ENCODE data around the gene HSPB2. TPM values are rescaled to one million over a fixed set of nuclear protein-coding genes. Genes with fewer than 3 reads are reported as not detected.

HSPB2 gene
- total and polyA plus RNA-seq, 2 donors (not counting 1 experiment from before 2014, with no cell fraction given) = not detected

DNA sequence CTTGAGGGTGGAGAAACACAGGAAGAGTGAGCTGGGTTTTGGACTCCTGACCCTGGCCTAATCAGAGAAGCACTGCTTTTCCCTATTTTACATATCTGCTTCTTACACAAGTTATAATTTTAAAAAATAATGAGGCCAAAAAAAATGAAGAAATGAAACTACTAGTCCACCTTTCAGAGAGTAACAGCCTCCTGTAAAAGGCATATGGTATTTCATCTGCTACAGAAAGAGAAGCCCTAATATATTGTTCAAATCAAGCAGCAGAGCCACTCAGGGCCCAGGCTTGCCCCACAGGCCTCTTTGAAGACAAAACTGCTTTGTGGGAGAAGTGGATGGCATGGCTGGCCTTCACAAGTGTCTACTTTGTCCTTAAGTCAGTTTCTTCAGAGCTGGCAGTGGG is 34.6 kb downstream of the HSPB2 start:
- no peak overlapping the region for H3K4me2 ChIP-seq (replicated peaks; ENCODE audit: low read depth, low read length, poor library complexity, severe bottlenecking)
- DNase-seq (no peak), ATAC-seq (ENCODE audit: low read depth) (no peak)
- H4K20me1 ChIP-seq (ENCODE audit: control insufficient read depth, insufficient read depth, low read length, poor library complexity, severe bottlenecking) = no peaks in the 10 kb centered on the region
- no peaks in the 10 kb centered on the region for H3K27me3 ChIP-seq (replicated peaks in 1 of 4; ENCODE audit: control extremely low read depth in 1 of 4, control insufficient read depth in 3 of 4, insufficient read depth in 4 of 4, low read length in 3 of 4)
- TF ChIP-seq, protein P1, sequence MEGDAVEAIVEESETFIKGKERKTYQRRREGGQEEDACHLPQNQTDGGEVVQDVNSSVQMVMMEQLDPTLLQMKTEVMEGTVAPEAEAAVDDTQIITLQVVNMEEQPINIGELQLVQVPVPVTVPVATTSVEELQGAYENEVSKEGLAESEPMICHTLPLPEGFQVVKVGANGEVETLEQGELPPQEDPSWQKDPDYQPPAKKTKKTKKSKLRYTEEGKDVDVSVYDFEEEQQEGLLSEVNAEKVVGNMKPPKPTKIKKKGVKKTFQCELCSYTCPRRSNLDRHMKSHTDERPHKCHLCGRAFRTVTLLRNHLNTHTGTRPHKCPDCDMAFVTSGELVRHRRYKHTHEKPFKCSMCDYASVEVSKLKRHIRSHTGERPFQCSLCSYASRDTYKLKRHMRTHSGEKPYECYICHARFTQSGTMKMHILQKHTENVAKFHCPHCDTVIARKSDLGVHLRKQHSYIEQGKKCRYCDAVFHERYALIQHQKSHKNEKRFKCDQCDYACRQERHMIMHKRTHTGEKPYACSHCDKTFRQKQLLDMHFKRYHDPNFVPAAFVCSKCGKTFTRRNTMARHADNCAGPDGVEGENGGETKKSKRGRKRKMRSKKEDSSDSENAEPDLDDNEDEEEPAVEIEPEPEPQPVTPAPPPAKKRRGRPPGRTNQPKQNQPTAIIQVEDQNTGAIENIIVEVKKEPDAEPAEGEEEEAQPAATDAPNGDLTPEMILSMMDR (IDR thresholded peaks at IDR 0.05) = no peak
- no peak for TF ChIP-seq EZH2 (IDR thresholded peaks at IDR 0.05; ENCODE audit: borderline replicate concordance, insufficient read depth, low read depth, low read length, poor library complexity, severe bottlenecking)
- no peak overlapping the region for H3K9ac ChIP-seq (ENCODE audit: low read length)
- ChIA-PET CTCF (no interaction called here), POLR2A (no interaction called here)
- H3K79me2 ChIP-seq (ENCODE audit: control insufficient read depth, insufficient read depth, low read length) = no peaks in the 10 kb centered on the region
- Mint-ChIP-seq H3K4me1 (peaks cover 10% of the 10 kb centered on the region), H3K9me3 (ENCODE audit: insufficient read depth) (no peaks in the 10 kb centered on the region), H3K27me3 (no peaks in the 10 kb centered on the region), H3K4me3 (no peak overlapping the region), H3K27ac (peak overlapping the region; percentile 60)
- H3K4me3 ChIP-seq (ENCODE audit: control extremely low read depth in 1 of 5, extremely low read depth in 1 of 5, insufficient read depth in 1 of 5, low read depth in 2 of 5, low read length in 4 of 5) = no peak overlapping the region
- H3K36me3 ChIP-seq (replicated peaks in 1 of 2; ENCODE audit: control extremely low read depth in 1 of 2, control insufficient read depth in 1 of 2, extremely low read depth in 1 of 2, insufficient read depth in 2 of 2, low read length in 1 of 2) = no peaks in the 10 kb centered on the region
- H3K4me1 ChIP-seq (ENCODE audit: control insufficient read depth in 2 of 2, insufficient read depth in 2 of 2, low read length in 2 of 2) = peaks cover 10 to 12% of the 10 kb centered on the region in 2 donors
- no peaks in the 10 kb centered on the region for H3K9me3 ChIP-seq (ENCODE audit: control extremely low read depth in 1 of 3, control insufficient read depth in 2 of 3, insufficient read depth in 1 of 3, low read length in 2 of 3)
- peak overlapping the region; percentile 4 to 6 for H3K27ac ChIP-seq (ENCODE audit: low read length in 2 of 2)
- intact Hi-C loops (cut with micrococcal nuclease) = no loop called here
- H2AFZ ChIP-seq (ENCODE audit: insufficient read depth, low read depth, low read length, poor library complexity, severe bottlenecking) = peak overlapping the region; percentile 40

DNA sequence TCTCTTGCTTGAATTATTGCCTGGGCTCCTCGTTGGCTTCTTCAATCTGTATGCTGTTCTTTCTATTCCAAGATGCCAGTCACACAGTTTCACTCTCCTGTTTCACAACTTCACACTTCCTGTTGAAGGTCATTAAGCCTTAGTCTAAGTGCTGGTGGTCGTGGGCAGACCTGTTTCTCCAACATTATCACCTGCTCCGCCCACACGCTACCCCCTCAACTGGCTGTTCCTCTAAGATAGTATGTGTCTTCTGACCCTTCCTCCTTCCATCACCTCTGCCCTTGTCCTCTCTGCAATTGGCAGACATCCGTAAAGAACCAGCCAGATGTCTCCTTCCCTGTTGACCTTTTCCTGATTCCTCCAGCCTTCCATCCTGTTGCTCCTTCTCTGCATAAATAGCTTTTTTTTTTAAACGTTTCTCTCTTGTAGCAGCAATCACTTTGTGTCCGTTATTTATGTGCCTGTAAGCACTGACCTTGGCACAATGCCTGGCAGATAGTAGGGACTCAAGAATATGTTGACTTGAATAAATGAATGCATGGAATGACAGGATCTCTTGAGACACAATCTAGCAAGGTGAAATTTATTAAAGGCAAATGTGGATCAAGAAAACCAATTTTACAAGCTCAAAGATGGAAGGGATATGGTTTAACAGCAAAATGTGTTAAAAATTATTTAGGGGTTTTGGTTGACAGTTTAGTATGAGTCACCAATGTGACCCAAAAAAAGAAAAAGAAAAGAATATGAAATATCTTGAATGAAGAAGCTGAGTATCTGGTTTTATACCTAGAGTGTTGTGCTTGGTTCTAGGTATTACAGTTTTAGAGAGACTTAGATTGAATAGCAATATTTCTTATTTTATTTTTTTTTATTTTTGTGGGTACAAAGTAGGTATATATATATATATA is 37.2 kb downstream of the HSPB2 start:
- ChIA-PET CTCF (no interaction called here), POLR2A (no interaction called here)
- Mint-ChIP-seq H3K27ac (no peak overlapping the region), H3K27me3 (no peaks in the 10 kb centered on the region), H3K4me3 (no peak overlapping the region), H3K9me3 (ENCODE audit: insufficient read depth) (no peaks in the 10 kb centered on the region), H3K4me1 (peaks cover 10% of the 10 kb centered on the region)
- H3K79me2 ChIP-seq (ENCODE audit: control insufficient read depth, insufficient read depth, low read length) = no peaks in the 10 kb centered on the region
- no peaks in the 10 kb centered on the region for H3K9me3 ChIP-seq (ENCODE audit: control extremely low read depth in 1 of 3, control insufficient read depth in 2 of 3, insufficient read depth in 1 of 3, low read length in 2 of 3)
- H3K27ac ChIP-seq (ENCODE audit: low read length in 2 of 2) = no peak overlapping the region
- H3K4me2 ChIP-seq (replicated peaks; ENCODE audit: low read depth, low read length, poor library complexity, severe bottlenecking) = no peak overlapping the region
- no peak overlapping the region for H3K4me3 ChIP-seq (ENCODE audit: control extremely low read depth in 1 of 5, extremely low read depth in 1 of 5, insufficient read depth in 1 of 5, low read depth in 2 of 5, low read length in 4 of 5)
- H3K36me3 ChIP-seq (replicated peaks in 1 of 2; ENCODE audit: control extremely low read depth in 1 of 2, control insufficient read depth in 1 of 2, extremely low read depth in 1 of 2, insufficient read depth in 2 of 2, low read length in 1 of 2) = no peaks in the 10 kb centered on the region
- no peak overlapping the region for H3K9ac ChIP-seq (ENCODE audit: low read length)
- peaks cover 10 to 12% of the 10 kb centered on the region in 2 donors for H3K4me1 ChIP-seq (ENCODE audit: control insufficient read depth in 2 of 2, insufficient read depth in 2 of 2, low read length in 2 of 2)
- intact Hi-C loops (cut with micrococcal nuclease) = no loop called here
- H2AFZ ChIP-seq (ENCODE audit: insufficient read depth, low read depth, low read length, poor library complexity, severe bottlenecking) = no peak overlapping the region
- no peak for TF ChIP-seq EZH2 (IDR thresholded peaks at IDR 0.05; ENCODE audit: borderline replicate concordance, insufficient read depth, low read depth, low read length, poor library complexity, severe bottlenecking)
- TF ChIP-seq, protein P1 (IDR thresholded peaks at IDR 0.05) = no peak
- ATAC-seq (ENCODE audit: low read depth) (no peak), DNase-seq (no peak)
- no peaks in the 10 kb centered on the region for H3K27me3 ChIP-seq (replicated peaks in 1 of 4; ENCODE audit: control extremely low read depth in 1 of 4, control insufficient read depth in 3 of 4, insufficient read depth in 4 of 4, low read length in 3 of 4)
- H4K20me1 ChIP-seq (ENCODE audit: control insufficient read depth, insufficient read depth, low read length, poor library complexity, severe bottlenecking) = no peaks in the 10 kb centered on the region
- 67% methylated on average over 3 of the region's 7 CpGs for WGBS (ENCODE audit: insufficient coverage)
